Right lobe of liver (tissue), 6 donors: Measurements from ENCODE around the gene PIM3. TPM values are rescaled to one million over a fixed set of nuclear protein-coding genes. Genes with fewer than 3 reads are reported as not detected.

Experiments
- ATAC-seq, 4 donors: fragments of 200-7000 bp; cut with Tn5 transposase; one replicate each; pipeline ENCODE4 v1.9.1; 2020; ENCODE audit warnings: mild to moderate bottlenecking in 4 of 4, moderate library complexity in 4 of 4
- DNase-seq, 3 donors: peaks; one replicate each; pipeline ENCODE4 v3.0.0-alpha.2; 2020
- H3K27ac ChIP-seq, 3 donors: fragments of 200-600 bp; one replicate each; pipeline ENCODE4 v1.8.0; 2022
- H3K27me3 ChIP-seq, 2 donors: fragments of 200-600 bp; one replicate each; pipeline ENCODE4 v1.8.0; 2022
- H3K36me3 ChIP-seq, 4 donors: fragments of 200-600 bp; sonication (generic) in 1 of 4; one replicate each; pipeline versions ENCODE4 v1.5.1 to v1.8.0; 2017 to 2022; ENCODE audit warnings: control low read depth in 1 of 4
- H3K4me1 ChIP-seq, 4 donors: fragments of 200-600 bp; sonication (generic) in 1 of 4; one replicate each; pipeline versions ENCODE4 v1.5.1 to v1.8.0; 2017 to 2022; ENCODE audit warnings: control low read depth in 1 of 4
- H3K4me3 ChIP-seq, 3 donors: fragments of 200-600 bp; one replicate each; pipeline ENCODE4 v1.8.0; 2022
- H3K9me3 ChIP-seq, 4 donors: fragments of 200-600 bp; sonication (generic) in 1 of 4; one replicate each; pipeline versions ENCODE4 v1.5.1 to v1.8.0; 2017 to 2022; ENCODE audit warnings: control low read depth in 1 of 4
- POLR2A ChIP-seq: fragments of 450-650 bp; IDR thresholded peaks from one replicate; pipeline ENCODE4 v1.6.1; 2017; ENCODE audit warnings: antibody characterized with exemption, mild to moderate bottlenecking
- WGBS: methylation state at CpG from one replicate; pipeline ENCODE4 v1.1.6; 2018; ENCODE audit warnings: low coverage, low lambda C conversion rate; ENCODE audit not compliant: insufficient coverage; ENCODE audit errors: missing lambda C conversion rate; 5-methylcytosine and 5-hydroxymethylcytosine counted together
- intact Hi-C, 2 donors: fragments of 100-400 bp; cut with DNase I; formaldehyde crosslinking; loops; one replicate each; pipeline versions ENCODE4 v1.11.2 to v1.14.1; 2022
- total RNA-seq, 6 experiments: library from RNA; depleted of rRNA in 2 of 6; stranded (reverse); fragments of >200 nt in 2 of 6; fragmentation: NEBNext Ultra II Directional in 3 of 6; extraction: Animal tissue kit (Norgen Biotek cat#: 25700) in 3 of 6; gene quantifications; one replicate each; pipeline versions ENCODE4 v1.1.0 to v1.2.4, GENCODE V29; 2016 to 2023
- TF ChIP-seq, protein P1 (sequence below), 4 donors: fragments of 200-600 bp in 3 of 4; fragments of 450-650 bp in 1 of 4; IDR thresholded peaks; one replicate each; pipeline versions ENCODE4 v1.5.1 to v1.8.0; 2016 to 2022; ENCODE audit warnings: antibody characterized with exemption in 4 of 4, mild to moderate bottlenecking in 2 of 4
- donor health status: DM: no; HTN: yes; CAD: no.
- donor health status: DM: no; HTN: no; CAD: no.
- donor health status: DM: no; HTN: no; CAD: no.
- donor health status: DM: no; HTN: yes; CAD: no.
- donor health status: DM: no; HTN: yes; CAD: no.

The PIM3 gene
- total RNA-seq, 6 experiments from 2014 or later = 26.7 to 64.4 (median 32.8) TPM

DNA sequence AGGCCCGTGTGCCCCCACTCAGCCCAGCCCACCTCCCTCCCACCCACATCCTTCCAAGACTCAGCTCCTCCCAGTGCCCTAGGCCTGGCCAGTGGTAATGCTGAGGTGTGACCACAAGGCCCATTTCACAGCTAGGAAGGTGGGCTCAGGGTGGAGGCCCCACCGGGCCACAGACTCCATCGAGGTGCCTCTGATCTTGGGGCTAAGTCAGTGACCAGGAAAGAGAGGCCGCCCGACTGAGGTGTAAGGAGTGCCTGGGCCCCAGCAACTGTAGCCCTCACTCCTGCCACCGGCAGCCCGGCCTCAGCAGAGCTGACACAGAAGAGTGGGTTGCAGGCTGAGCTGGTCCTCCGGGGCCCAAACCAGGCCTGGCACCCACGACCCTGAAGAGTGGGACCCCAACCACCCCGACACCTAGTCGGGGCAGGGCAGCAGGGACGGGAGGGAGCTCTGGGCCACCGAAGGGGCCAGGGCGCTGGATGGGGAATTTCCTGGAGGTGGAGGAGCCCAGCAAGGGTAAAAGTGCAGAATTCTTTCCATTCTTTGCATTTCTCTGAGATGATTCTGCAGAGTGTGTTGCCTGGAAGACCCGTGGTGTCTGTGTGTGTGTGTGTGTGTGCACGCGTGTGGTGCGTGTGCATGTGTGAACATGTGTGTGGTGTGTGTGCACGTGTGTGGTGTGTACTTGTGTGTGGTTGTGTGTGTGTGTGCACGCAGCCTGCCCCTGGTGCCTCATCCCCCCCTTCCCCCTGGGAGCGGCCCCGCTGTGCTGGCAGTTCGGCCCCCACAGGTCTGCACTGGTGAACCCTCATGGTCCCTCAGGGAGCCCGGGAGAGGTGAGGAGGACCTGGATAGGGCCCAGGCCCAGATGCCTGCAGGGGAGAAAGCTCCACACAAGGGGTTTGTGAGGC, 8.3 kb upstream of the PIM3 start:
- no peaks in the 10 kb centered on the region for H3K27me3 ChIP-seq
- no peaks in the 10 kb centered on the region for H3K36me3 ChIP-seq
- WGBS = 72% methylated on average over 4 of the region's 24 CpGs
- no peaks in the 10 kb centered on the region for H3K9me3 ChIP-seq
- TF ChIP-seq POLR2A = no peak
- TF ChIP-seq, protein P1, sequence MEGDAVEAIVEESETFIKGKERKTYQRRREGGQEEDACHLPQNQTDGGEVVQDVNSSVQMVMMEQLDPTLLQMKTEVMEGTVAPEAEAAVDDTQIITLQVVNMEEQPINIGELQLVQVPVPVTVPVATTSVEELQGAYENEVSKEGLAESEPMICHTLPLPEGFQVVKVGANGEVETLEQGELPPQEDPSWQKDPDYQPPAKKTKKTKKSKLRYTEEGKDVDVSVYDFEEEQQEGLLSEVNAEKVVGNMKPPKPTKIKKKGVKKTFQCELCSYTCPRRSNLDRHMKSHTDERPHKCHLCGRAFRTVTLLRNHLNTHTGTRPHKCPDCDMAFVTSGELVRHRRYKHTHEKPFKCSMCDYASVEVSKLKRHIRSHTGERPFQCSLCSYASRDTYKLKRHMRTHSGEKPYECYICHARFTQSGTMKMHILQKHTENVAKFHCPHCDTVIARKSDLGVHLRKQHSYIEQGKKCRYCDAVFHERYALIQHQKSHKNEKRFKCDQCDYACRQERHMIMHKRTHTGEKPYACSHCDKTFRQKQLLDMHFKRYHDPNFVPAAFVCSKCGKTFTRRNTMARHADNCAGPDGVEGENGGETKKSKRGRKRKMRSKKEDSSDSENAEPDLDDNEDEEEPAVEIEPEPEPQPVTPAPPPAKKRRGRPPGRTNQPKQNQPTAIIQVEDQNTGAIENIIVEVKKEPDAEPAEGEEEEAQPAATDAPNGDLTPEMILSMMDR (IDR thresholded peaks at IDR 0.05) = no peak
- no peak overlapping the region for H3K4me3 ChIP-seq
- intact Hi-C loops = no loop called here
- H3K4me1 ChIP-seq = peaks cover 3 to 40% (median 27%) of the 10 kb centered on the region in 4 donors
- DNase-seq = no peak
- no peak for ATAC-seq
- H3K27ac ChIP-seq = peak overlapping the region in 2 of 3 donors; percentile 13 to 47

DNA sequence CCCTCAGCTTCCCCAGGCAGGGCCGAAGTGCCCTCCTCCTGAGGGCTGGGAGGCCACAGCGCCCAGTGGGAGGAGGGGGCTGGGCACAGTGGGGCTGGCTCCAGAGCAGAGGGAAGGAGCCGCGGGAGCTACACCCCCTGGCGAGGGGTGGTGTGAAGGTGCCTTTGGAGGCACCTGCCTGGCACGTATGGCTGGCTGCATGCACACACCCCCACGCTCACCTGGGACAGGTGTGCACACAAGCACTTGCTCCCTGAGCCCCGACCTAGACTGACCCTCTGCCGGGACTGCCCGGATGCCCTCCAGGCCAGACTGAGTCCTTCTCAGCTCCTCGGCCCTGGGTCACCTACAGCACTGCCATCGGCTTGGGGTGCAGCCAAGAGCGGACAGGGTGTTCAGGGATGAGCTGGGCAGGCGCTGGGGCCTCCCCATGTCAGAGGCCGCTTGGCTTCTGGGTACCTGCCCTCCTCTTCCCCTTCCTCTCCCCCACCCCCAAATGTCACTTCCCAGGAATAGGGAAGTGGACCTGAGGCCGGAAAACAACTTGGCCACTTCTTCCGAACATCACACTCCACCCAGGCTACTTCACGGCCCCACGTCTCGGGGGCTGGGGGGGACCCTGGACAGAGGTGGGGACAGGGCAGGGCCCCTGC, 7.4 kb upstream of the PIM3 start:
- Histone ChIP-seq H3K4me1 (peaks cover 3 to 40% (median 27%) of the 10 kb centered on the region in 4 donors), H3K9me3 (no peaks in the 10 kb centered on the region), H3K27ac (peak overlapping the region; percentile 61 to 67 (median 63)), H3K4me3 (no peak overlapping the region), H3K27me3 (no peaks in the 10 kb centered on the region), H3K36me3 (no peaks in the 10 kb centered on the region)
- DNase-seq (no peak), ATAC-seq (no peak)
- TF ChIP-seq POLR2A = no peak
- TF ChIP-seq, protein P1 (IDR thresholded peaks at IDR 0.05) = no peak
- intact Hi-C loops = no loop called here
- 62% methylated on average over 7 of the region's 20 CpGs for WGBS

DNA sequence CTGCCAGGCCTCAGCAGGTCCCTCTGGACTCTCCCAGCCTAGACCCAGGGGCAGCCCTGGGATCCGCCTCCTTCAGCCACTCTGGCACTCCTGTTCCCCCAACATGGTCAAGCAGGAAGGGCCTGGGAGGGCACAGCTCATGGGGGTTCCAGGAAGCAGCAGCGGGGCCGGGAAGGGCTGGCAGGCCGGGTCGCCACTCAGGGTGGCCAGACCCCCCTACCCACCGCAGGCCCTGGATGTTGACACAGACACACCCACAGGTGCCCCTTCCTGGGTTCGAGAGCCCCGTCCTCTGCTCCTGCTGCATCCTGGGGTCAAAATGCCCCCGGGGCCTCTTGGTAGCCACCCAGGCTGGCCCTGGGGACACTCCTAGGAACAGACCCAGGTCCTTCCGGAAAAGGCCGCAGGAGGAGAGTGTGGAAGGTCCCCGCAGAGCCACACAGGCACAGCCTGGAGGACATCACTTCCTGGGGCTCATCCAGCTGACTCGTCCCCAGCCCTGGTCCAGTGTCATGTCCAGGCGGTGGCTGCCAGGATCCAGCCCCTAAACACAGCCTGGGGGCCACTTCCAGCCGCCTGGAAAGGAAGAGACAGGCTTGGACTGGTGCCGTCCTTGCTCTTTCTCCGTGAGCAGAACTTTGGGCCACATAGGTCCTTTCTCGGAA, 6.8 kb upstream of the PIM3 start:
- Histone ChIP-seq H3K4me3 (no peak overlapping the region), H3K27me3 (no peaks in the 10 kb centered on the region), H3K36me3 (no peaks in the 10 kb centered on the region), H3K4me1 (peaks cover 3 to 38% (median 27%) of the 10 kb centered on the region in 4 donors), H3K27ac (peak overlapping the region; percentile 61 to 67 (median 63)), H3K9me3 (no peaks in the 10 kb centered on the region)
- intact Hi-C loops = no loop called here
- DNase-seq = peak in 1 of 3 donors; percentile 60
- WGBS = 48% methylated on average over 4 of the region's 18 CpGs
- ATAC-seq = peak; percentile 10 to 38 (median 32)
- TF ChIP-seq, protein P1 (IDR thresholded peaks at IDR 0.05) = no peak
- TF ChIP-seq POLR2A = no peak

DNA sequence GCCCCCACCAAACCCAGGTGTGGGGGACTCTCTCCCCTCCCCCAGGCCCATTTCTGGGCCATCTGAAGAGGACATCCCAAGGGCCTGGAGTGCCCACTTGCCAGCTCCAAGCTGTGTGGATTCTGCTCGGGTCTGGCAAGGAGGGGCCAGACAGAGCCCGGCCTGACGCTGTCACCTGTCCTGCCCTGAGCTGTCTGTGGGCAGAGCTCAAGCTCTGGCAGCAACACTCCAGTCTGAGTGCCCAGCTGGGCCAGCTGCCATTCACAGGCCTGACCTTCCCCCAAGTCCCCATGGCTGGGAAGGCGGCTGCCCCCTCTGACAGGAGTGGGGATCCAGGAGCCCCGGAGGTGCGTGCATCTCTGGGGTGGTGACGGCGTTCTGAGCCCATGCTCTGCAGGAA, 6.2 kb upstream of the PIM3 start:
- WGBS = no CpG with 5 or more reads among the region's 8 CpGs
- no peaks in the 10 kb centered on the region for H3K9me3 ChIP-seq
- intact Hi-C loops = no loop called here
- TF ChIP-seq, protein P1 (IDR thresholded peaks at IDR 0.05) = no peak
- no peak for TF ChIP-seq POLR2A
- no peaks in the 10 kb centered on the region for H3K36me3 ChIP-seq
- no peaks in the 10 kb centered on the region for H3K27me3 ChIP-seq
- peak; percentile 75 to 91 (median 89) for DNase-seq
- no peak overlapping the region for H3K4me3 ChIP-seq
- H3K27ac ChIP-seq = peak overlapping the region; percentile 61 to 67 (median 63)
- peak; percentile 66 to 81 (median 70) for ATAC-seq
- H3K4me1 ChIP-seq = peaks cover 3 to 38% (median 28%) of the 10 kb centered on the region in 4 donors
